GM19193 (cell line): ENCODE results near the gene HMG20A.

Experiments used
- POLR2A ChIP-seq: IDR thresholded peaks from 4 replicates; pipeline ENCODE4 v1.6.1; 2011; ENCODE audit not compliant: insufficient read depth, insufficient read length; ENCODE audit errors: extremely low read depth

HMG20A gene

DNA sequence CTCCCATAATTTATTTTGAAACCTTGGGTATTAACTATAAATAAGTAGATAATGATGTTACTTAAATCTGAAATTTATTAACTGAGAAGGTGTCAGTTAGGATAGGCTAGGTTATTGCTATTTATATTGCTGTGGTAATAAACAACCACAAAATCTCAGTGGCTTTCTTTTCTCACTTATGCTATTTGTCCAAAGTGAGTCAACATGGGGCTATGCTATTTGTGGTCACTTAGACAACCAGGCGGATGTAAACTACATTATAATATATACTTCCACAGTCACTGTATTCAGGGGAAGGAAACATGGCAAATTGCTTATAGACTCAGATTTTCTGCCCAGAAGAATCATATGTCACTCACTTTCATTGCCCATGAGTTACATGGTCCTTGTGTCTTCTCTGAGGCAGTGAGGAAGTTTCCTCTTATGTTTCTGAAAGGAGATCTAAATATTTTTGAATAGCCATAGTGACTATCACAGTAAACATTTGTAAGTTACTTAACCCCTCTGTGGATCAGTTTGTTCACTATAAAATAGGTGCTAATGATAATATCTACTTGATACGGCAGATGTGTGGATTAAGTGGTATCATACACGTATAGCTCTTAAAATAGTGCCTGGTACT, 19.8 kb downstream of the HMG20A start:
- TF ChIP-seq POLR2A = no peak

GRCh38 chr15:77446840-77447390, 26.2 kb downstream of the HMG20A start:
- no peak for TF ChIP-seq POLR2A

GRCh38 chr15:77454265-77454664, 33.6 kb downstream of the HMG20A start:
- TF ChIP-seq POLR2A = no peak

DNA sequence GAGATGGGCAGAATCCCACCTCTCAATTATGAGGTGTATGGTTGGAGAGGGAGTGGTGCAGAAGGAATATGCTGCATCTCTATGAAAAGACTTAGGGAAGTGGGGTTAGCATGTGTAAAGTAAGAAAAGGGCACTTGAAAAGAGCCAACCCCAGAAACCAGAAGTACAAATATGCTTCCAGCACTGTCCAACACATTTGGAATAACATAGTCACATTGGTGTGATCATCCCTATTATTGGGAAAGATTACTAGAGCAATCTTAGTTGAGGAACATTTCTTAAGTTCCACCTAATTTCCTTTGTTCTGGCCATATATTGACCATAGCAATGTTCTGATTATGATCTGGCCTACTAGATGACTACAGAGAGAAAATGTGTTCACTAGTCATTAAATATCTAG, 34.3 kb downstream of the HMG20A start:
- no peak for TF ChIP-seq POLR2A

- TF ChIP-seq POLR2A = no peak
Observed at GRCh38 chr15:77455696-77456321, 35.1 kb downstream of the HMG20A start.

- TF ChIP-seq POLR2A = no peak
Observed at GRCh38 chr15:77456746-77457145, 36.1 kb downstream of the HMG20A start.

GRCh38 chr15:77457191-77457904, 36.7 kb downstream of the HMG20A start:
- TF ChIP-seq POLR2A = no peak

DNA sequence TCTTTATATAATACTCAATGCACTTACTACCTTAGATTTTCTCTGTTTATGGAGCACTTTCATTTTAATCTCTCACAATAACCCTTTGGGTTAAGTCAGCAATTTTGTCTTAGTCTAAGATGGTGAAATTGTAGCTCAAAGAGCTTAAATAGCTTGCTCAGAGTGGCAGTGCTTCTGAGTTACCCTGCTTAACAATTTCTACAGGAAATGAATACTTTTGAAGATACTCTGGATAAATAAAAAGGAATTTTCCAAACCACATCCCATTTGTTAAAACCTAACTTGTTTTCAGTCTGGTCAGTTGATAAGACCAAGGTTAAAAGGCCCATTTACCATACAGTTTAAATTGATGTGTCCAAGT, 37.2 kb downstream of the HMG20A start:
- no peak for TF ChIP-seq POLR2A

GRCh38 chr15:77459031-77459430, 38.3 kb downstream of the HMG20A start:
- no peak for TF ChIP-seq POLR2A

- no peak for TF ChIP-seq POLR2A
Observed at GRCh38 chr15:77461486-77461885, 40.8 kb downstream of the HMG20A start.

DNA sequence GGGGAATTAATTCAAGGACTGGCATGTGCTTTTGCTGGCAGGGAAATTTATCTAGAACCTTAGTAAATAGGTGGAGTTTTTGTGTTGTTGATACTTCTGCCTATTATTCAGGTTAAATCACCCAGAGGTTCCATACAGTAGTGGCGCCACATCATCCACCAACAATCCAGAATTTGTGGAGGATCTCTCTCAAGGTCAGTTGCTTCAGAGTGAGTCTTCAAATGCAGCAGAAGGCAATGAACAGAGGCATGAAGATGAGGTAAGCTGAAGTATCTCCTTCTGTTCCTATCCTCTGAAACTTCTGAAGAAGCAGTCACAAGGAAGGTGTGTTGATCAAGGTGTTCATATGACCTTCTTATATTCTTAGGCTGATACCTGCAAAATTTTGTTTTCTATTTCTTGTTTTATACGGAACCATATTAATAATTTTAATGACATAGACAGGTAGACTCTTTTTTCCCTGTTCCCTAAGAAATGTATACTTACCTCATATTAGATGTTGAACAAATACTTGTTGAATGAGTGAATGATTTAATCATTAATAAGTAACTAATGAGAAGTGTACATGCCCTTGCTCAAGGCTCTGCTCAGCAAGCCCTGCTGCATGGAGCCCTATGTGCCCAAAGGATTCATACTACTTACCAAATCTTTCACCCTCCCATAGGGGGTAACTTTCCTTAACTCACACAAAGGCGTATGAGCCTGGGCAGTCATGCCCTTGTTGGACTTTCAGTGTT, 43.6 kb downstream of the HMG20A start:
- TF ChIP-seq POLR2A = no peak

- TF ChIP-seq POLR2A = no peak
Observed at GRCh38 chr15:77466521-77466920, 45.8 kb downstream of the HMG20A start.

GRCh38 chr15:77468896-77469295, 48.2 kb downstream of the HMG20A start:
- no peak for TF ChIP-seq POLR2A

- no peak for TF ChIP-seq POLR2A
Observed at GRCh38 chr15:77470235-77470634, 49.5 kb downstream of the HMG20A start.

- TF ChIP-seq POLR2A = no peak
Observed at GRCh38 chr15:77473328-77473727, 52.6 kb downstream of the HMG20A start.
